Head of caudate nucleus (tissue), 42 donors: ENCODE measurements around the gene IKZF2.

Experiments used
- DNase-seq, 42 donors: peaks; one replicate each; pipeline versions ENCODE4 v3.0.0 to v3.0.0-alpha.2; 2020 to 2021; ENCODE audit warnings: mixed read lengths in 7 of 42
- intact Hi-C: fragments of 100-400 bp; cut with DNase I; formaldehyde crosslinking; loops from one replicate; pipeline ENCODE4 v1.15.0; 2022

The IKZF2 gene

DNA sequence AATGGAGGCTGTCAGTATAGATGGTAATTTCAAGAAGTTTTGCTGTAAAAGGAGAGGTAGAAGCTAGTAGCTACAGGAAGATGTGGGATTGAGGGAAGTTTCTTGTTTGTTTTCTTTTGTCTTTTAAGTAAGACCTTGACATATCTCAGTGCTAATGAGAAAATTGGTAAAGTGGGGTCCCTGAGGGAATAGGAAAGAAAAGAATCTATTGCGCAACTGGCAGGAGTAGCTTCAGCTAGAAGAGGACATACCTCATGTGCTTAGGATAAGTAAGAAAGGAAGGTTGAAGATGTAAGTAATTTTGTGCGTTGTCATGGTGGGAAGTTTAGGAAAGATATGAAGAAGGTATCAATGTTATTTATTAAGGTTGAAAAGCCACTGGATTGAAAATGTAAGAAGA is 8.4 kb upstream of the IKZF2 start:
- intact Hi-C loops = no loop called here
- no peak for DNase-seq

DNA sequence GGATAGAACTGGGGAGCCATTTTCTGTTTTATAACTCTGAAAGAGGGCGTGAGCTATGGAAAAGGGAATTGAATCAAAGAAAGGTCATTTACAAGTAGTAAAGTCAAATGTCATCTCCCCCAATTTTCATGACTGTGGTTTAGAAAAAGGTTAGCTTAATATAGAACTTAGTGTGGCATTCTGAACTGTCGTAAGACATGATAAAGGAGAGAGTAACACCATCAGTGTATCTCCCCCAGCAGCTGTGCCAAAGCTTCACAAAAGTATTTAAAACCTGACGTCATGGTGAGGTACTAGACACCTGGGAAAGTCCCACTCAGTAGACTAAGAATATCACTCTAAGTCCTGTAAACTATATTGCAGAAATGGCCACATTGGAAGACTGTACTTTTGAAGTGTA is 5.8 kb upstream of the IKZF2 start:
- intact Hi-C loops = no loop called here
- DNase-seq = no peak

DNA sequence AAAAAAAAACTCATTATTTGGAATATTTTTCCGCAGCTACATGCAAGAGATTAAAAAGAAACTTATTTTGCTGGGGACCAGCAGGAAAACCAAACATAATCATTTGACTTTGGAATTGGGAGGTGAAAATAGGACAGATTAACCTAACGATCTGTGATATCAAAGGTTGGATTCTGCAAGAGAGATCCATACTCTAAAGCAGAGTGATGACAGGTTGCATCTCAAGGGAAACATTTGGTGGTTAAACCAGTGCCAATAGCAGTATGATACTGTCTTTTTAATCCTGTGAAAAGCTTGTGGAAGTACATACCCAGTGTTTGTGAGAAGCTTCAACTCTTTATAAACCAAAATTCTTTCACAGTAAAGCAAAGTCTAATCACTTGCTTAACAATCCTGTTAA is 5.3 kb upstream of the IKZF2 start:
- intact Hi-C loops = no loop called here
- no peak for DNase-seq

DNA sequence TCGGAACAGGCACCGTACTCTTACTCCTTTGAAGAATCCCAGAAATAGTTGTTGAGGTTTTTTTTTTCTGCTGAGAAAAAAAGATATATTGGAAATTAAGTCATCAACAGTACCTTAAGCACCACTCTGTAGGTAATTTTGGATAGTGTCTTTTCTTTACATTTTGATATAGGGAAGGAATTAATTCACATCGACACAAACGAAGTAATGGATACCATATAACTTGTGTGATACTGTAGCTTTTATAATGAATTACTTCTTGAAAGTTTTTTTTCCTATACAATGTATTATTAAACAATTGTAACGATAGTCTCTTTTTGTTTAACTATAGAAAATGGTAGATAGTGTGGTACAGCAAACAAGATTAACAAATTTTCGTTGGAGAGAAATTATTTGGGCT is 1.5 kb upstream of the IKZF2 start:
- intact Hi-C loops = loop anchor here (5.0 kb wide), 2 partner anchors 376 to 461 kb away; no protein-coding TSS in a partner anchor
- no peak for DNase-seq

DNA sequence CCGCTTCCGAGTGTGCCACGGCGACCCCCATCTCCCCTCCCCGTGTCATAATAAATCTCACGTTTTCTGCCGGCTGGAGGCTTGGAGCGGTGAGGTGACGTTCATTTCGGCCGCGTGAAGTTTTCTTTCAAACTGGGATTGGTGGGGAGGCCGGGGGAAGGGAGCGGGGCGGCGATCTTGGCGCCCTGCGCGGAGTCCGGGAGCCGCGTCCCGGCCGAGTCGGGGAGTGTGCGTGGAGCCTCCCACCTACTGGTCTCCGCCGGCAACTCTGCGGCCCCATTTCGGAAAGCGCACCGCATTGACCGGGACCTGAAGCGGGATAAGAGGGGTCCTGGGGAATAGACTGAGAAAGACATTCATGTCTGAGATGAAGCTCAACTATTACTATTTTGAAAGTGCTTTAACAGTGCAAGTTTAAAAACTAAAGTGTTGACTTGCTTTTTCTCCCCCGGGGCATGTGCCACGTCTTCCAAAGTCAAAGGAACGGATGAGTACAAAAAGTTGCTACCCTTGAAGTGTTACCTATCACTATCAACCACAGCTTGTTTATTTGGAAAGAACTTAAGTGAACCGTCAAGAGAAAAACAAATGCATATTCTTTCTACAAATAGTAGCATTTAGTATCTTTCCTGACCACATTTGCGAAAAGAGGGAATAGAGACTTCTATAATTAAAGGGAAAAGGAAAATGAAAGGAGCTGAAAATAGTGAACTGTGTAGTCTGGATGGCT is 818 bp upstream of the IKZF2 start:
- intact Hi-C loops = loop anchor here (5.0 kb wide), 2 partner anchors 375 to 460 kb away; no protein-coding TSS in a partner anchor

DNA sequence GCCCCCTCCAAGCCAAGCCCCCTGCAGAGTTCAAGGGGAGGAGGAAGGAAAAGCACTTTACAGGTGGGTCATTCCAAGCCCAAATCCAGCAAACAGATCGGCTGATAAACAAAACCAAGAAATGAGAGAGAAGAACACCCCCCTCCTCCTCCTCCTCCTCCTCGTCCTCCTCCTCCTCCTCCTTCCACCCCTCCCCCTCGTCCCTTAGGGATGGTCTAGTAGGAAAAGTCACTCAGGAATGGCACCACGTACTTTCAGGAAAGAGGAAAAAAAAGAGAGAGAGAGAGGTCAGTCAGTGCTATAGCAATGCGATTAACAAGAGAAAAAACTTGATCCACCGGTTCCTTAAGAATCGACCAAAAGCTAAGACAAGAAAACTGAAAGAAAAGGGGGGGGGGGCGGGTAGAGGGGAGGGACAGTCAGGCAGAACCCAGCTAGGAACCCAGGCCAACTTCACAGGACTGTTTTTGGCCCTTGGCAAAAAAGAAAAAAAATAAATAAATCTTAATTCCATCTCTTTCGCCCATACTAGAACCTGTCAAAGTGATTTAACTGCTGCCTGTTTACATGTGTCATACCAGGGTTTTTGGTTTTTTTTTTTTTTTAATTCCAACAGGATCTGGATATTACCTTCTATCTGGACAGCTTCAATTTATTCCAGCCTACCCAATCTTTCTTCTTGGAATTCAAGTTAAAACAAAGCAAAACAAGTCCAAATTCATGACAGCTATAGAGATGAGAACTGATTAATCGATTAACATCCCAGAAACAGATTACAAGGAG is 906 bp downstream of the IKZF2 start:
- intact Hi-C loops = loop anchor here (5.0 kb wide), 2 partner anchors 373 to 458 kb away; no protein-coding TSS in a partner anchor
- DNase-seq = peak in 22 of 42 donors; percentile 1 to 64 (median 22)

More for the DNA sequence above, 818 bp upstream of the IKZF2 start:
- DNase-seq = peak; percentile 34 to 88 (median 70)

DNA sequence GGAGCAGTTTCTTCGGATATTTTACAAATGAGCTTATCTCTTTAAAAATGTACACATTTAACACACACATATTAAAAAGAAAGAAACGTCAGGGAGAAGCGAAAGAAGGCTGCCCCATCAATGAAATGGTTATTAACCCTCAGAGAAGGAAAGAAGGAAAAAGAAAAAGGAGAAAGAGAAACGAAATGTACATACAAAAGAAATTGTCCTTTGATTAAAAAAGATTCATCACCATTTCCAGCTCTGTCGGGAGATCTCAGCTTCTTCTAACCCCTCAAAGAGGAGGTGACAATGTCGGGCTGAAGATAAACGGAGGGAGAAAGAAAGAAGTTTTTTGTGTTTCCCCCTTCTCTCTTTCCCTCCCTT is 1.5 kb downstream of the IKZF2 start:
- intact Hi-C loops = loop anchor here (5.0 kb wide), 2 partner anchors 373 to 458 kb away; no protein-coding TSS in a partner anchor
- no peak for DNase-seq

DNA sequence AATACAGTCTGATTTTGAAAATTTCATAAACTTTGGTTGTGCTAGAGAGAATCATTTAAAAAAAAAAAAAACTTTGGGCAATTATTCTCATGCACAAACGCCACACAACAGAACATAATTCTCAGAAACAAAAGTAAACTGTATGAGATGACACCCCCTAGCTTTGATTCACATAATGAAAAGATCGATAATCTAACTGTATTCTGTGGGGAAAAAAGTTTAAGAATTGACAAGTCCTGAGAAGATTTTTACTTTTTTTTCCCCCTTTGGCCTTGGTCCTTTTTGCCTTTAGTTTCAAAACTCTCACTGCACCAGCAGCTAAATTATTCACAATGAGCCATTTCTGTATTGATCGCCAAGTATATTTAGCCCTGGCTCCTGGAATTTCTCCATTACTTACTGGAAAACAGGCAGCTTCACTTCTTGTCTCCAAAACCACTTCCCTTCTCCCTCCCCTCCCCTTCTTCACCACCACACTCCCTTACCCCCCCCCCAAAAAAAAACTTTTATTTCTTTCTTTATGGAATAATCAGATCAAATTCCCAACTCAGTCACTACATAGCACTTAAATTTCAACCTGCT is 2.0 kb downstream of the IKZF2 start:
- intact Hi-C loops = no loop called here

DNA sequence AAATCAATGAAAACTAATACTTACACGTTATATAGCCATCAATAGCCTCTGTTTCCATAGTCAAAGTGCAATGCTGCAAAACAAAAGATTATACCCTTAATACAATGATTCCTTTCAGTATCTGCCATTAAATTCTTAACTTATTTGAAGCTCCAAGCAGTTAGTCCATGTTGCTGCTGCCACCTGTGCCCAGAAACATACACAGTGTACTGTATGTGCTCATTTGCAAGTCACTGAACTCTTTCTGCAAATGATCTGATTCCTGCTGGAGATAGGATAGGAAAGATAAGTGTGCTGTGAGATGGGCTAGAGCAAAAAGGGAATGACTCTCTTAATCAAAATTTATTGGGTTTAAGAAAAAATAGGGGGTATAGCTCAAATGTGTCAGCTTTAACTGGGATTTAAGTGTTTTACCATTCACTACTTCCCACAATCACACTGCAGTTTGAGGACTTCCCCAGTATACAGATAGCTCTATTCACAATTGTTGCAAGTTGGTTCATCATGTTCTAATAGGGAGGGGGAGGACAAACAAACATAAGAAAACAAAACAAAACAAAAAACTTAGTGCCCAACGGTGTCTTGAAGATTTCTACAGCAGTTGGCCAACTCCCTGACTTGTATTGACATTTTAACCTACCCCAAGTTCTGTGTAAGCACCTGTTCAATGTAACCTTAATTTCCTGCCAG is 2.7 kb downstream of the IKZF2 start:
- peak in 6 of 42 donors; percentile 8 to 46 (median 16) for DNase-seq
- intact Hi-C loops = no loop called here

More for the DNA sequence above, 2.0 kb downstream of the IKZF2 start:
- no peak for DNase-seq

DNA sequence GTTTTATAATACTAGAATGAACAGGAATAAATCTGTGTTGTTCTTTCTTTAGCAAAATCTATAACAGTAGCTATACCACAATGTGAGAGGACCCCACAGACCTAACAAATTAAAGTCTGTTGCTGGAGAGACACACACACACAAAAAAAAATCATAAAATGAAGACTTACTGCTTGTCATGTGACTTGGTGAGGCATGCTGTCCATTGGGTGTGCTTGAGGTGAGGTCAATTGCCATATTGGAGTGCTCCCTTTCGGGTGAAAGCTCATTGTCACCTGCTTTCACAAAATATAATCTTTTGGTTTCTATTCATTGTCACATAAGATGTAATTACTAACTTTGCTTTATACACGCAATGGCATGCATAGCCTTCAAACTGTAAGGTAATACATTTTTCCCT is 3.9 kb downstream of the IKZF2 start:
- intact Hi-C loops = no loop called here
- no peak for DNase-seq

DNA sequence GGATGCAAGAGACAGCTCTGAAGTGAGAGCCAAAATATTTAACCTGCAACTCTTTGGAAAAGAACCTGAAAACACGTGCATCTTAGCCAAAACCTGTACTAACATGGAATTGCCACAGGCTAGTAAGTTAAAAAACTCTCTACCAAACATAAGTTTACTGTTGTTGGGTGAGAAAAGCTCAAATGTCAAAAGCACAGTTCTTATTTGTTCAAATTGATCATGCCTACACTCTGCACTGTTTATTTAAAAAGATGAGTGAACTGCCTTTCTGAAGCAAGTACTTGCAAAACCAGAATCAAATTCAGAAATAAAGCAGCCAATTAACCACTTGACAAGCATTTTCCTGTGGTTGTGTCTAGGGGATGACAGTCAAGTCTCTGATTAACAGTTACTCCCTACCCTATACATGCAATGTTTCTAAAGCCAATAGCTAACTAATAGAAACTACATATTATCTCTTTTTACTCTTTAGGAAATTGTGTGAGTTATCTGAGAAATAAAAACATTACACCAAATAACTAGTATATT is 5.6 kb downstream of the IKZF2 start:
- intact Hi-C loops = no loop called here
- no peak for DNase-seq

DNA sequence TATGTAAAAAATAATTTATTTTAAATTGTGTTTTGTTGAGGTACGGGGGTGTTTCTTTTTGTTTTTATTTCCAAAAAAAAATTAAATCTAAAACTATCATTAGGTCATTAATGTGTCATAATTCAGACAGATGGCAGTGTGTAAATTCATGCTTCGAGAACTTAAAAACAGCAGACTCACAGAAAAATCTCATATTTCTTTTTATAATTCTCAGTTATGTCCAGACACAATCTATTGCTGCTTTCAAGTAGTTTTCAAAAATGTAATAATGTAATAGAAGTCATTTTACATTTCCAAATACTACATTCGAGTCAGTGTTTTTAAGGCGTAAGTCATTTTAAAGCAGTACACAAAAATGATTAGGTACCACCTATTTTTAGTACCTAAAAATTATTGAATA is 14.3 kb downstream of the IKZF2 start:
- DNase-seq = no peak

DNA sequence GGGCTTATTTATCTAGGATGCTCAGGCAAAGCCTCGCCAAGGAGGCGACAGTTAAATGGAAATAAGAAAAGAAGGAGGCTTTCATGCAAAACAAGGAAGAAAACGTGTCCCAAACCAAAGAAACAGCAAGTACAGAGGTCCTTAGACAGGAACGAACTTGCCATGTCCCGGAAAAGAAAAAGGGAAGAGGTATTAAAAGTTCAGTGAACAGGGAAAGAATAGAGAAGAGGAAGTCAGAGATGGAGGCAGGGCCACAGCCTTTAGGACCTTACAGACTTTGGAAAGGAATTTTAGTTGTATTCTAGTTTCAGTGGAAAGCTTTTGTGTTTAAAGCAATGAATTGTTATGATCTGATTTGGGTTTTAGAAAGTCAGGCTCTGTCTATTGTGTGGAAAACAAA is 22.1 kb downstream of the IKZF2 start:
- DNase-seq = peak in 1 of 42 donors; percentile 8
- intact Hi-C loops = no loop called here

More for the DNA sequence above, 14.3 kb downstream of the IKZF2 start:
- intact Hi-C loops = no loop called here

DNA sequence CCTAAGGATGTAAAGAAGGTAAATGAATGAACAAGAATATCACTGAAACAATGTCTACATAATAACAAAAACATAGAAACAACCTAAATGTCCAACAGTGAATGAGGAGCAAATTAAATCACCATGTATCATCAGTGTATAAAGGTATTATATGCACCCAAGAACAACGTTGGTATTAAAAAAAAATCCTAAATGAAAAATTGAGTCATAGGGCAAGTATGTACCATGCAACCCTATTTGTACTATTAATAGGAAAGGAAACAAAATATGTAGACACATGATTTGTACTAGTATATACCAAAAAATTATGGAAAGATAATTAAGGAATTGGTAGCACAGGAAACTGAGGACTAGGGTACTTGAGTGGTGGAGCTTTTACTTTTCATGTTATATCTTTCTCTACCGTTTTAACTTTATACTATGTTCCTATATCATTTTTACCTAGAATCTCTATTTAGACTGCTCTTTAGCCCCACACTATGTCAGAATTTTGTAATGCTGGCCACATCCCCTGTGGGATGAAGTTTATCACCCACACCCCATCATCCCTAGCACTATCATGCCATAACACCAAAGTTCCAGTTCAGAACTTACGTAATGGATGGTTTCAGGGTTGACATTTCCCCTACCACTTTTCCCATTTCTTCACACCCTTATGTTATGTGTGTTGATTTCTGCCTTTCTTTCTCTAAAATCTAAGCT is 25.6 kb downstream of the IKZF2 start:
- intact Hi-C loops = no loop called here
- no peak for DNase-seq

DNA sequence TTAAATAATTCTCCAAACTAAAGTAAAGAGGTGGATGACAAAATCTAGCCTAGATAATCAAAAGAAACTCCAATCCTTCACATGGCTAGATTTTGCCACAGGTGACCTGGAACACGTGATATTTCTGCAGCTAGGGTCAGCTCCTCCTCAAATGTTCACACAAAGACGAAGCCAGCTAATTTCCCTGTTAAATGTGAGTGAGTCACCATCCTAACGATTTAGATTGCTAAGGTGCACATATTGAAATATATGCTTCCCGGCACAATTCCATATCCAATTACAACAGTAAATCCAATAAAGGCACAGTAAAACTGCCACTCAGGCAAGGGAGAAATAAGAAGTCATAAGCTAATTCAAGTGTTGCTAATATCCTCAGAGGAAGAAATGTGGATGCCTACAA is 28.7 kb downstream of the IKZF2 start:
- intact Hi-C loops = no loop called here
- DNase-seq = no peak

DNA sequence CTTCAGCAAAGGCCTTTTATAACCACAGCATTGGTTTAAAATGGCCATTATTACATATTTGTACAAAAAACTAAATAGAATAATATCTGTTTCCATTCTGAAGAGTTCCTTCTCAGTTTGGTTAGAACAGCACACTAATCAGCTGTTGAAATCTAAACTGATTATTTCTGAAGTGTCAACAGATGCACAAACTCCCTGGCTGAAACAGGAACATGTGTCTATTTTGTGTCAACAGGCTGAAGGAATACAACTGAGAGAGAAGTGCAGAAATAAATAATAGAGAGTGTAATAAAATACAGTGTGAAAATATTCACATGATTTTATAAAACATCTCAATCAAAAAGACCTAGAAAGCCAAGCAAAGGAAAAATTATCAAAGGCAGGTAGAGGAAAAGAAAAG is 29.7 kb downstream of the IKZF2 start:
- DNase-seq = no peak
- intact Hi-C loops = no loop called here

DNA sequence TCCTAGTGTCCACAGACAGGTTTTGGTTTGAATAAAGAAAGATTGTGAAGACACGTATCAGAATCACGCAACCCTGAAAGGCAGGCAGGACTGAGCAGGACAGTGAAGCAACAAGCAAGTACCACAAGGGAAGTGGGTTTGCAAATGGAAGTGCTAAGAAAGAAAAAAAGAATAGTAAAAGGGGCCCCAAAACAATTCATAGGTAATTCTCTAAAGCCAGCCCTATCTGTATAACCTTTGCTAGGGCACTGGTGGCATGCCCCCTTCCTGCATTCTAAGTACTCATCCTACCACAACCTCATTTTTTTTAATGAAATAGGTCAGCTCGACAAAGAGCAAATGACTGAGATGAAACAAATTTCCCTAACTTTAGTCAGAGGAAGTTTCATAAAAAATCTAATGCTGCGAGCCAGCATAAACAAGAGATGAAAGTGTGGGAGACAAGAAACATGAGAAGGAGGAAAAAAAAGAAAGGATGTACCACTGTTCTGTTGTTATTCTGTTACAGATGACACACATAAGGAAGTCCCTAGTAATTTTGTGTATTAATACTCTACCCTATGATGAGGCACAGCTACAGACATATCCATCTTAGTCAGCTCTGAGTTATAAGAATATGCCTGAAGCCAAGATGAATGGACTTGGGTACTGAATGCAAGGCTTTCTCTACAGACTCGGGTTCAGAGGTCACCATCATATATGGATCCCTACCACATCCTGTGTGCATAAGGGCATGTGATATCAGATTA is 32.2 kb downstream of the IKZF2 start:
- no peak for DNase-seq
- intact Hi-C loops = no loop called here

DNA sequence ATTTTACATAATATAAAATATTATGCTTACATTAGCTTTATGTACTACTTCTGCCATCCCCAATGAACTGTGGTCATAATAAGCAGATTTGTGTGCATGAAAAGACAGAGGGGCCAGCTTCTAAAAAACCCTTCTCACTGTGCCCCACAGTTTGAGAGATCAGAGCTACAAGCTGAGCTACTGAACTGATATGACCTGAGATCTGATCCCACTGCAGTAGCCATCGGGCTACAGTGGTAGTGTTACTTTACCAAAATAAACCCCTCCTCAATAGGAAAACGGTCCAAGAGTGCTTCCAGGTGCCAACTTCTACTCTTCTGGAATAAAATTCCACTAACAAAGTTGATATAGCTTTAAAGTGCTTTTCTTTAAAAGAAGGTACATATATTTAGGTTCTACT is 43.1 kb downstream of the IKZF2 start:
- intact Hi-C loops = no loop called here
- no peak for DNase-seq
